ENCODE measurements around the gene IGSF9B.

IGSF9B gene

GRCh38 chr11:133907216-133907615 lies 49.6 kb downstream of the IGSF9B start:
- no peak for TF ChIP-seq CTCF (IDR thresholded peaks at IDR 0.05)

- no peak for TF ChIP-seq CTCF (IDR thresholded peaks at IDR 0.05)
Measured at GRCh38 chr11:133906746-133907145, 50.0 kb downstream of the IGSF9B start.

DNA sequence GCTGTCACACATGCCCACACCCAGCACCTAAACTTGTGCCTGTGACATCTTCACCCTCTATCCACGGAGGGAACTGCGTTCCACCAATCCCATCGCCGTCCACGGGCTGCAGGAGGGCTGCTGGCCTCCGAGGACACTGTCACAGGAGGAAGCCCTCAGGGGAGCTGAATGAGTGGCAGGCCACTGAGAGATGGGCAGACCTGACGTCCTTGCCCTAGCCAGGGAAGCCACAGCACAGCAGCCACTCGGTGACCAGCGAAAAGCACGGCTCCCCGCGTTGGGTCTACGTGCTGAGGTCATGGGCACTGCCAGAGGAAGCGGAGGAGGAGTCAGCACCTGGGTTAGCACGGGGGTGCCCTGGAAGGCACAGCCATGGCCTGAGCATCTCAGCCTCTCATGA lies 50.5 kb downstream of the IGSF9B start:
- TF ChIP-seq CTCF (IDR thresholded peaks at IDR 0.05) = no peak

- no peak for TF ChIP-seq CTCF (IDR thresholded peaks at IDR 0.05)
Measured at GRCh38 chr11:133905677-133906156, 51.1 kb downstream of the IGSF9B start.

DNA sequence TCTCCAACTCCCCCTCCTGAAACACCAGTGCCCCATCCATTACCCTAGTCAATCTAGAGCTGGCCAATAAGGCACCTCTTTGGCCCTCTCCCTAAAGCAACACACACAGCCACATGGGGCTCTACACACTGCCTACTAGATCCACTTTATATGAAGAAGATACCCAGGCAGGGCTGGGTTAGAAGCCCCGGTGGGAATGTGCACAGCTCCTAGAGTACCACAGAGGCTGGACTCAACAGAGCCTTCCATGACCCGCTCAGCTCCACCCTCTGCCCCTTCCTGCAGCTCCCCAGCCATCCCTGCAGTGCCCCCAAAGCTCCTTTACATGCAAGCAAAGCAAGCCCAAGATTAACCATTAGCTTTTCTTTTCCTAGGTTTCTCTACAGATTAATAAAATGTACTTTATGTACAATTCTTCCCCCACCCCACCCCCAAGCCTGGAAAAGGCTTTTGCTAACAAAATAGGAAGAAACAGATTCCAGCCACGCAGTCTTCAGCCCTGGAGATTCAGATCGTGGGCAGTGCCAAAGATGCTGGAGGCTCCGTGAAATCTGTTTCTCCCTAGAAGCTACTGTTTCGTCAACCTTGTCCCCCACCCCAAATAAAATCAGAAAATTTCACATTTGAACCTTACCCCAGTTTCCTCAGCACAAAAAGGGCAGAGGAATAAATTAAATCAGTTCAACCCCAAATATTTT lies 51.8 kb downstream of the IGSF9B start:
- no peak for TF ChIP-seq CTCF (IDR thresholded peaks at IDR 0.05)

DNA sequence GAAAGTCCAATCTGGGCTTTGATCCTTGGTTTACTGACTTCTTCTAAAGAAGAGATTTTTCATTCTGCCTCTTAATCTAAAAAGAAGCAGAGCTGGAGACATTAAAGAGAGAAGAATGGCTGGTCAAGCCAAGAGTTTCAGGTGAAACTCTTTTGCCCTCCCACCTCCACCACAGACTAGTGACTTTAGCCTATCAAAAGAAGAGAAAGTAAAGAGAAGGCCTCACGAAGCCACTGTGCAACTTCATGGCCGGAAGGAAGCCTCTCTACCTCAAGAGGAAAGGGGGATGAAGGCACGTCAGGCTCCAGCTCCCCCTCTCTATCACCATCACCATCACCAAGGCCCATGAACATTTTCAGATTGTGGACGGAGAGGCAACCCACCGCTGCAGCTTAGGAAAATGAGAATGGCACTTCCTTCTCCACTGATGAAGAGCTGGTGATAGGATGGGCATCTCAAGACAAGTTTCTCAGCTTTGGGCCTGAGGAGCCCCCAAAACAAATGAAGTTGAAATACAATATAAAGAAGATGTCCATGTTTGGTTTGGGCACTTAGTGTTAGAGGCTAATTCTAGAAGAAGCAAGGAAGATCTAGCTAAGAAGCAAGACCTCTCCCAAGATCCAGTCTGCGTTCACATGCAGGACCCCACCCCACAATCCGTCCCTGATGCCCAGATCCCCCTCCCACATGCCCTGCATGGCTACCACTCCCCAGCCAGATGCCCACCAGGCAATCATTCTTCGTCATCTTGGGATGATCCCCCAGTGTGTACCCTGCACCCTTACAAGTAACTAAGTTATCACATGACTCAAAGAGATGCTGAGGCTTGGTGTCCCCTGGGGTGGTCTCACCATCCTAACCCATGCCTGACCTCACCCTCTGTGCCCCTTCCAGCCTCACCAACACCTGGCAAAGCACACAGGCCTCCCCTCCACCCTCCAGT lies 52.6 kb downstream of the IGSF9B start:
- TF ChIP-seq CTCF (IDR thresholded peaks at IDR 0.05) = no peak

- TF ChIP-seq CTCF (IDR thresholded peaks at IDR 0.05) = no peak
Measured at GRCh38 chr11:133903056-133903455, 53.7 kb downstream of the IGSF9B start.

Measured in LNCAP (cell line).